ENCODE results near the gene SH2D1B. TPM values are rescaled to one million over a fixed set of nuclear protein-coding genes. Genes with fewer than 3 reads are reported as not detected.
"Not testable (repeated sequence)": the region's sequence is repeated elsewhere in the genome, so short reads cannot be mapped to it uniquely, and the experiment has no call there.

The SH2D1B gene
- total and polyA plus RNA-seq, 8 donors, result 0.25 to 1.2 (median 0.72) TPM

DNA sequence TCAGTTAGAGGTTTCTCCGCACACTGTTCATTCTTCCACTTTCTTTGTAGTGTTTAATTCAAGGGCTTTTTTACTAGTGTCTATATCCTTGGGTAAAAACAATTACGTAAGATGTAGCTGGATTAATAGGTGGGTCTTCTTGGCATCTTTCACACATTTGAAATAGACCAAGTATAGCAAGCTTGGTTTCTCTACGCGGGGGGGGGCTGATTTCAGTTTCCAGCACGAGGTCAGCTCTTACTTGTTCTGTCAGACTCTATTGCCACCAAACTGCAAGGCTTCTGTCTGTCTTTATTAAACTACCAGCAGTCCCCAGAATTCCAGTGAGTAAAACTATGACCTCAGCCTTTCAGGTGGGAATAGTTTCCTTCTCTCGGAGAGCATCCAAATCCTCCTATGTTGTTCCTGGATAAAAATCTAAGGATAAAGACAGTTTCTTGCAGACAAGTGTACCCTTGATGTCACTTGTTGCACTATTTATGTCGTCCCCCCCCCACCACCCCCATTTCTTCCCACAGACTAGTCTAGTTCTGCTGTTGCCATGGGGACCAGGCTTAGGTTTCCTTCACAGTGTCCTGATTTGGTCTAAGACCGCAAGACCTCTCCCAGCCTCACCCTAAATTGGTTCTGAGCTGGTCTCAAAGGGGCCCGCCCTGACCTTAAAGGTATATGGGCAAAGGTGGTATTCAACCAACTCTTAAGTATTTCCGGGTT is 52.3 kb downstream of the SH2D1B start:
- ATAC-seq (no peak), DNase-seq (no peak)
- Histone ChIP-seq H3K9me3 (no peaks in the 10 kb centered on the region), H3K27me3 (no peaks in the 10 kb centered on the region), H3K4me1 (no peaks in the 10 kb centered on the region), H3K27ac (no peak overlapping the region), H3K4me3 (no peak overlapping the region), H3K36me3 (no peaks in the 10 kb centered on the region)
- TF ChIP-seq, protein P1, sequence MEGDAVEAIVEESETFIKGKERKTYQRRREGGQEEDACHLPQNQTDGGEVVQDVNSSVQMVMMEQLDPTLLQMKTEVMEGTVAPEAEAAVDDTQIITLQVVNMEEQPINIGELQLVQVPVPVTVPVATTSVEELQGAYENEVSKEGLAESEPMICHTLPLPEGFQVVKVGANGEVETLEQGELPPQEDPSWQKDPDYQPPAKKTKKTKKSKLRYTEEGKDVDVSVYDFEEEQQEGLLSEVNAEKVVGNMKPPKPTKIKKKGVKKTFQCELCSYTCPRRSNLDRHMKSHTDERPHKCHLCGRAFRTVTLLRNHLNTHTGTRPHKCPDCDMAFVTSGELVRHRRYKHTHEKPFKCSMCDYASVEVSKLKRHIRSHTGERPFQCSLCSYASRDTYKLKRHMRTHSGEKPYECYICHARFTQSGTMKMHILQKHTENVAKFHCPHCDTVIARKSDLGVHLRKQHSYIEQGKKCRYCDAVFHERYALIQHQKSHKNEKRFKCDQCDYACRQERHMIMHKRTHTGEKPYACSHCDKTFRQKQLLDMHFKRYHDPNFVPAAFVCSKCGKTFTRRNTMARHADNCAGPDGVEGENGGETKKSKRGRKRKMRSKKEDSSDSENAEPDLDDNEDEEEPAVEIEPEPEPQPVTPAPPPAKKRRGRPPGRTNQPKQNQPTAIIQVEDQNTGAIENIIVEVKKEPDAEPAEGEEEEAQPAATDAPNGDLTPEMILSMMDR (IDR thresholded peaks at IDR 0.05), result no peak
- intact Hi-C loops (cut with DNase I), result no loop called here

DNA sequence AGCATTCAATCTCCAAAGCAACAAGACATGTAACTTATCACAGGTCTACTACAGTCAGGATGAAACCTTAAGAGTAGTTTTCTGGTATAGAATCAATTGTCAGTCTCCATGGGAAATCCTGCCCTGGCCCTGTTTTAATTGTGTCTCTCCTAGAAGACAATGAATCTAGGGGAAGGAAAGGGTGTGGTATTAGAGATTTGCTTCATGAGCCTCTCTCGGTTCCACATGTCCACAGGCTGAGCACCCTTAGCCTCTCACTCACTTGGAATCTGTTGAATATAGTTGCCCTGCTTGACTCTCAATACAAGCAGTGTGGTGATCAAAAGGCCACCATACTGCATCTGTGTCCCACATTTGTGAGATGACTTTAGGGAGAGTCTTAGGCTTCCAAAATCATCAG is 53.0 kb downstream of the SH2D1B start:
- no peak overlapping the region for H3K4me3 ChIP-seq
- intact Hi-C loops (cut with DNase I), result no loop called here
- H3K27me3 ChIP-seq, result no peaks in the 10 kb centered on the region
- TF ChIP-seq, protein P1 (IDR thresholded peaks at IDR 0.05), result no peak
- no peak for ATAC-seq
- no peak for DNase-seq
- H3K9me3 ChIP-seq, result no peaks in the 10 kb centered on the region
- H3K36me3 ChIP-seq, result no peaks in the 10 kb centered on the region
- no peaks in the 10 kb centered on the region for H3K4me1 ChIP-seq
- no peak overlapping the region for H3K27ac ChIP-seq

DNA sequence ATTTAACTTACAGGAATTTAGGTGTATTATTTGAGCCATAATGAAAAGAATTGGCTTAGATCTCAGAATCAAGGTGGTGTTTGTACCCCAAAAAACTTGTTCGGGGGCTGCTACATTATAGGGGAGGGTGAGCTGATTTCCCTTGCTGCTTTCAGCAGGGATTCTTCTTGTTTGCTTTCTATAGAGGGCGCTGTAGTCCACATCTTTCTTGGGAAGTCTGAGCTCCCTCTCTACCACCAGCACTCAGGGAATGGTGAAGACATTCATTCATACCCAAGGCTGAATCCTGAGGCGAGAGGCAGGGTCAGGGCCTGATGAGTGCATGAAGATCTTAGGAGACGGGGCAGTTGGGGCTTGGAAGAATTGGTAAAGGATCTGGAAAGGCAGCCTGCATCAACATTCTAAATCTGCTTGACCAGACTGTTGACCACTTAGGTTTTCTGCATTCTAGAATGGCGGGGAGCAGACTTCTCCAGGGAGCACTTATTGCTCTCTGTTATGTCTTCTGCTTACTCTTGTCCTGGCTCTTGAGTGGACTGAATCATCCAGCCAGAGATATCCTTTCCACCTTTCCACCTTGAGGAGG is 54.2 kb downstream of the SH2D1B start:
- ATAC-seq (peak; percentile 85), DNase-seq (peak in 1 of 4 donors; percentile 10)
- TF ChIP-seq, protein P1 (IDR thresholded peaks at IDR 0.05), result peak; percentile 31 to 50
- intact Hi-C loops (cut with DNase I), result no loop called here
- H3K9me3 ChIP-seq, result no peaks in the 10 kb centered on the region
- no peaks in the 10 kb centered on the region for H3K36me3 ChIP-seq
- H3K4me3 ChIP-seq, result no peak overlapping the region
- H3K27ac ChIP-seq, result no peak overlapping the region
- no peaks in the 10 kb centered on the region for H3K4me1 ChIP-seq
- H3K27me3 ChIP-seq, result no peaks in the 10 kb centered on the region

DNA sequence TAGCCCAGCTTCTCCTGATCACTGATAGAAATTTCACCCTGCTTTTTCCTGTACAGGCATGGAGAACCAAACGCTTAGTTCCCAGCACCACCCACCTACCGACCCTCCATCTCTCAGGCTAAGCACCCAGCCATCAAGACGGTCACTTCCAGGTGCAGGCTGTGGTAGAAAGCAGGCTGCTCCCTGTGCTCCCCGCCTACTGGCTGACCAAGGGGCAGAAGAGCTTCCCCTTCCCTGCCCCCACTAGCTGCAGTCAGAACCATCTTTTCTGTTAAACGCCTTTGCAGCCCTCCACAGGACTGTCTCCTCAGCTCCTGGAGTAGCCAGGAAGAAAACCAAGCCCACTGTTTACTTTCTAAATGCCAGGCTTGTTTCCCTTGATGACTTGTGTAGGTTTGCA is 58.2 kb downstream of the SH2D1B start:
- Histone ChIP-seq H3K27ac (no peak overlapping the region), H3K27me3 (no peaks in the 10 kb centered on the region), H3K4me1 (no peaks in the 10 kb centered on the region), H3K4me3 (no peak overlapping the region), H3K9me3 (no peaks in the 10 kb centered on the region), H3K36me3 (no peaks in the 10 kb centered on the region)
- TF ChIP-seq, protein P1 (IDR thresholded peaks at IDR 0.05), result no peak
- DNase-seq (no peak), ATAC-seq (no peak)
- intact Hi-C loops (cut with DNase I), result no loop called here

DNA sequence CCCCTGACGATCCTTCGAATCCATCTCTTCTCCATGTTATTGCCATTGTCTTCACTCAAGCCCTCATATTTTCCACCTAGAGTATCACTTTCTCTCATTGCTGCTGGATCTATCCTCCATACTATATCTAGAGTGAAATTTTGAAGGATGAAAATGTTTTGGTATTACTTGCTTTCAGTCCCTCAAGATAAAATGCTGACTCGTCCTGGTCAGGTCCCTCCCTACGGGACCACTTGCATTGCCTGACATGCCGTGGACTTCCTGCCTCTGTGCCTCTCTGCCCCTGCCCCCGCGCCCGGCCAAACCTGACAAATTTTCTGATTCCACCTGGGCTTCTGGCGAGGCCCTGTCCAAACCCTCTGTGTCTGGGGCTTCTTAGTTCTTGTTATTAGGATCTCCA is 58.9 kb downstream of the SH2D1B start:
- Histone ChIP-seq H3K9me3 (no peaks in the 10 kb centered on the region), H3K4me1 (no peaks in the 10 kb centered on the region), H3K27me3 (no peaks in the 10 kb centered on the region), H3K27ac (no peak overlapping the region), H3K4me3 (no peak overlapping the region), H3K36me3 (no peaks in the 10 kb centered on the region)
- TF ChIP-seq, protein P1 (IDR thresholded peaks at IDR 0.05), result no peak
- no peak for DNase-seq
- intact Hi-C loops (cut with DNase I), result no loop called here
- no peak for ATAC-seq

DNA sequence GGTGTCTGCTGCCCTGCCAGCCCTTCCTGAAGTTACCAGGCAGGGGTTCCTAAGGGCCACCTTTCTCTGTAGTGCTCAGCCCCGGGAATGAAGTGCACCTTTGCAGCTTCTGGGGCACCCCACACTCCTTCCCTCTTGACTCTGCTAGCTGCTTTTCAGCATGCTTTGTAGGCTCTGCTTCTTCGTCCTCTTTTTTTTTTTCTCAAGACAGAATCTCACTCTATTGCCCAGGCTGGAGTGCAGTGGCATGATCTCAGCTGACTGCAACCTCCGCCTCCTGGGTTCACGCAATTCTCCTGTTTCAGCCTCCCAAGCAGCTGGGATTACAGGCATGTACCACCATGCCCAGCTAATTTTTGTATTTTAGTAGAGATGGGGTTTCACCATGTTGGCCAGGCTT is 60.1 kb downstream of the SH2D1B start:
- DNase-seq; H3K4me1 ChIP-seq; H3K27me3 ChIP-seq; ATAC-seq; intact Hi-C loops (cut with DNase I); H3K27ac ChIP-seq; H3K4me3 ChIP-seq; H3K9me3 ChIP-seq; H3K36me3 ChIP-seq: not testable (repeated sequence)
